Hair follicular keratinocyte (primary cell): ENCODE results near the gene WNT3. TPM values are rescaled to one million over a fixed set of nuclear protein-coding genes. Genes with fewer than 3 reads are reported as not detected.

ENCODE experiments used
- total RNA-seq: library from RNA; depleted of rRNA; stranded (reverse); fragments of >200 nt; gene quantifications from 2 replicates; pipeline ENCODE4 v1.2.3, GENCODE V29; 2015

Gene WNT3
- total RNA-seq = 0.19 and 1.0 TPM in 2 replicates

GRCh38 chr17:46818316-46818928 is at the start of gene WNT3:
WNT3 (minus strand) TSS chr17:46818692; CDS start chr17:46818597, 95 bp downstream.

GRCh38 chr17:46851029-46851741 is 32.7 kb upstream of the WNT3 start, which contains the start of gene WNT9B:
WNT9B (plus strand) TSS chr17:46851583; CDS start chr17:46851639, 56 bp downstream.

Other genes with a start within 250 kb of the WNT3 start
- gene ARL17A, start 239.0 kb downstream of the WNT3 start, total RNA-seq = 4.6 and 5.7 TPM in 2 replicates
- gene NSF, start 228.0 kb downstream of the WNT3 start, total RNA-seq = 11.0 and 14.3 TPM in 2 replicates
- not detected in 2 replicates for gene WNT9B, start 32.9 kb upstream of the WNT3 start, total RNA-seq
- 26.1 and 27.2 TPM in 2 replicates for gene GOSR2, start 104.5 kb upstream of the WNT3 start, total RNA-seq
- not detected in 2 replicates for gene RPRML, start 160.6 kb upstream of the WNT3 start, total RNA-seq